ENCODE data around the gene PACRG.

PACRG gene

GRCh38 chr6:162829013-162829742, 101.4 kb downstream of the PACRG start:
- H3K4me3 ChIP-seq (ENCODE audit: low read depth in 1 of 2, low read length in 1 of 2), result no peak overlapping the region
- no peak overlapping the region for H3K27ac ChIP-seq
- no peaks in the 10 kb centered on the region for H3K4me1 ChIP-seq (ENCODE audit: control insufficient read depth in 1 of 2, insufficient read depth in 1 of 2, low read depth in 1 of 2, low read length in 1 of 2)
- no peaks in the 10 kb centered on the region for H3K27me3 ChIP-seq
- H3K9me3 ChIP-seq, result no peaks in the 10 kb centered on the region
- H3K36me3 ChIP-seq, result no peaks in the 10 kb centered on the region
- TF ChIP-seq, protein P1, sequence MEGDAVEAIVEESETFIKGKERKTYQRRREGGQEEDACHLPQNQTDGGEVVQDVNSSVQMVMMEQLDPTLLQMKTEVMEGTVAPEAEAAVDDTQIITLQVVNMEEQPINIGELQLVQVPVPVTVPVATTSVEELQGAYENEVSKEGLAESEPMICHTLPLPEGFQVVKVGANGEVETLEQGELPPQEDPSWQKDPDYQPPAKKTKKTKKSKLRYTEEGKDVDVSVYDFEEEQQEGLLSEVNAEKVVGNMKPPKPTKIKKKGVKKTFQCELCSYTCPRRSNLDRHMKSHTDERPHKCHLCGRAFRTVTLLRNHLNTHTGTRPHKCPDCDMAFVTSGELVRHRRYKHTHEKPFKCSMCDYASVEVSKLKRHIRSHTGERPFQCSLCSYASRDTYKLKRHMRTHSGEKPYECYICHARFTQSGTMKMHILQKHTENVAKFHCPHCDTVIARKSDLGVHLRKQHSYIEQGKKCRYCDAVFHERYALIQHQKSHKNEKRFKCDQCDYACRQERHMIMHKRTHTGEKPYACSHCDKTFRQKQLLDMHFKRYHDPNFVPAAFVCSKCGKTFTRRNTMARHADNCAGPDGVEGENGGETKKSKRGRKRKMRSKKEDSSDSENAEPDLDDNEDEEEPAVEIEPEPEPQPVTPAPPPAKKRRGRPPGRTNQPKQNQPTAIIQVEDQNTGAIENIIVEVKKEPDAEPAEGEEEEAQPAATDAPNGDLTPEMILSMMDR (IDR thresholded peaks at IDR 0.05), result no peak

DNA sequence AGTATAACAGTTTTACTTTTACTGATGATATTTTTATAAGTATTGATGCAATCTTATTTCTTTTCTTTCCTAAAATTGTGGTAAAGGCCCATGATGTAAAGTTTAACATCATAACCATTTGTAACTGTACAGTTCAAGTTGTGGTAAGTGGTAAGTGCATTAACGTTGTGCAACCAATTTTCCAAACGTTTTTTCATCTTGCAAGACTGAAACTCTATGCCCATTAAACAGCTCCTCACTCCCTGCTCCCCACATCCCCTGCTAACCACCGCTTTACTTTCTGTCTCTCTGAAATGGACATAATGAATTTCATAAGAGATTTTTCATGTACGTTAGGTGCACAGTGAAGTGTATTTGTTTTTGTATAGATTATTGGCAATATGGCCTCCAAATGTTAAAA, 106.0 kb downstream of the PACRG start:
- Histone ChIP-seq H3K36me3 (no peaks in the 10 kb centered on the region), H3K4me3 (ENCODE audit: low read depth in 1 of 2, low read length in 1 of 2) (no peak overlapping the region), H3K4me1 (ENCODE audit: control insufficient read depth in 1 of 2, insufficient read depth in 1 of 2, low read depth in 1 of 2, low read length in 1 of 2) (no peaks in the 10 kb centered on the region), H3K27ac (no peak overlapping the region), H3K27me3 (no peaks in the 10 kb centered on the region), H3K9me3 (no peaks in the 10 kb centered on the region)
- TF ChIP-seq, protein P1 (IDR thresholded peaks at IDR 0.05), result no peak

- no peaks in the 10 kb centered on the region for H3K4me1 ChIP-seq (ENCODE audit: control insufficient read depth in 1 of 2, insufficient read depth in 1 of 2, low read depth in 1 of 2, low read length in 1 of 2)
- H3K9me3 ChIP-seq, result no peaks in the 10 kb centered on the region
- H3K4me3 ChIP-seq (ENCODE audit: low read depth in 1 of 2, low read length in 1 of 2), result no peak overlapping the region
- H3K36me3 ChIP-seq, result no peaks in the 10 kb centered on the region
- no peak overlapping the region for H3K27ac ChIP-seq
- TF ChIP-seq, protein P1 (IDR thresholded peaks at IDR 0.05), result no peak
- H3K27me3 ChIP-seq, result no peaks in the 10 kb centered on the region
Observed at GRCh38 chr6:162845972-162846371, 118.2 kb downstream of the PACRG start.

DNA sequence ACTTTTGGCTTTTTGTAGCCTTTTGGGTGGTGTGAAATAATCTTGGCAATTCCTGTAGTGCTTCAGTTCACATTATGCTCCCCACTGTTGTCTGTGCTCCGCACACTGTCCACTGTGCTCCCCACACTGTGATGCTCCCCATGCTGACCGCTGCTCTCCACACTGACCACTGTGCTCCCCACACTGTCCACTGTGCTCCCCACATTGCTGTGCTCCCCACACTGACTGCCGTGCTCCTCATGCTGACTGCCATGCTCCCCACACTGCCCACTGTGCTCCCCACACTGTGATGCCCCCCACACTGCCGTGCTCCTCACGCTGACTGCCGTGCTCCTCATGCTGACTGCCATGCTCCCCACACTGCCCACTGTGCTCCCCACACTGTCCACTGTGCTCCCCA, 118.9 kb downstream of the PACRG start:
- Histone ChIP-seq H3K27ac (no peak overlapping the region), H3K4me3 (ENCODE audit: low read depth in 1 of 2, low read length in 1 of 2) (no peak overlapping the region), H3K27me3 (no peaks in the 10 kb centered on the region), H3K4me1 (ENCODE audit: control insufficient read depth in 1 of 2, insufficient read depth in 1 of 2, low read depth in 1 of 2, low read length in 1 of 2) (no peaks in the 10 kb centered on the region), H3K36me3 (no peaks in the 10 kb centered on the region), H3K9me3 (no peaks in the 10 kb centered on the region)
- TF ChIP-seq, protein P1 (IDR thresholded peaks at IDR 0.05), result no peak

GRCh38 chr6:162849269-162849668, 121.5 kb downstream of the PACRG start:
- H3K36me3 ChIP-seq, result no peaks in the 10 kb centered on the region
- H3K27me3 ChIP-seq, result no peaks in the 10 kb centered on the region
- no peak overlapping the region for H3K27ac ChIP-seq
- H3K9me3 ChIP-seq, result no peaks in the 10 kb centered on the region
- no peak overlapping the region for H3K4me3 ChIP-seq (ENCODE audit: low read depth in 1 of 2, low read length in 1 of 2)
- TF ChIP-seq, protein P1 (IDR thresholded peaks at IDR 0.05), result no peak
- no peaks in the 10 kb centered on the region for H3K4me1 ChIP-seq (ENCODE audit: control insufficient read depth in 1 of 2, insufficient read depth in 1 of 2, low read depth in 1 of 2, low read length in 1 of 2)

Measured in neutrophil (primary cell).